Fibroblast of pulmonary artery (primary cell): ENCODE results near the gene ATP1A4.

Experiments
- DNase-seq: peaks from one replicate; pipeline ENCODE4 v3.0.0-alpha.2; 2010; ENCODE audit warnings: low read depth
- H3K4me3 ChIP-seq: replicated peaks from 2 replicates; pipeline ENCODE4 v1.5.1; 2011; ENCODE audit warnings: low read depth, mild to moderate bottlenecking, control low read depth, low read length, moderate library complexity
- TF ChIP-seq, protein P1 (sequence below): IDR thresholded peaks from 2 replicates; pipeline ENCODE4 v1.5.1; 2011; ENCODE audit warnings: mild to moderate bottlenecking, control low read depth, low read length, inconsistent platforms; ENCODE audit errors: missing control alignments

The ATP1A4 gene

DNA sequence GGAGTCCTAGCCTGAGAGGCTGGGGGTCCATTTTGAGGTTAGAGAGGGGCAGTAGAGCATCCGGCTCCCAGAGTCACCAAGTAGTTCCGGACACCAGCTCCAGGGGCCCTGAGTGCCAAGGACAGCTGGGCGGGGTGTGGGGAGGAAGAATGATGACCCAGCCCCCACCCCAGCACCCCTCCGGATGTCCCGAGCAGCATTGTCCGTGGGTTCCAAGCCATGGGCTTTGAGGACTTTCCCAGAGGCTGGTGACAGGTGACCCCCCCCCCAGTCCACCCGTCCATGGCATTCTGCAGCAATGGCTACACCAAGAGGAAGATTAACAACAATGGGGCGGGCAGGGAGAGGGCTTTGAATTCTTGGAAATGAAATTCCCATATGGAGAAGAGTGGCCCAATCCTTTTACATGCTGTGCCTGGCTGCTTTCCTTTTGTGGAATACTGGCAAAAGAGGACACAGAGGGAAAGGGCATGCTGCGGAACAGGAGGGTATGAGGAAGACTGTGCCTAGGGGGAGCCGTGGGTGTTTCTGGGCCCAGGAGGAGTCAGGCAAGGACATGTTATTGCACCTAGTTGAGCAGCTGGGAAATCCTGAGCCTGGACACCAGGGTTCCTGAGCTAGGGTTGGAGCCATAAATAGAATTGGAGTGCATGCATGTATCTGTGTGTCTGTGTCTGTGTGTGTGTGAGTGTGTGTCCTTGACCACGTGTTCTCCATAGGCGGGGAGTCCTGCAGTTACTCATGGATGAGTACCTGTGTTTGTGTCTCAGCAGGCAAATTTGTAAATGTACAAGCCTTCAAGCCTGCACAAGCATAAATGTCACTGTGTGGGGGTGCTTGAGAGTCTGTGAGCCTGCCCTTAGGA, 34.9 kb upstream of the ATP1A4 start:
- H3K4me3 ChIP-seq: no peak overlapping the region
- peak; percentile 27 for DNase-seq
- TF ChIP-seq, protein P1, sequence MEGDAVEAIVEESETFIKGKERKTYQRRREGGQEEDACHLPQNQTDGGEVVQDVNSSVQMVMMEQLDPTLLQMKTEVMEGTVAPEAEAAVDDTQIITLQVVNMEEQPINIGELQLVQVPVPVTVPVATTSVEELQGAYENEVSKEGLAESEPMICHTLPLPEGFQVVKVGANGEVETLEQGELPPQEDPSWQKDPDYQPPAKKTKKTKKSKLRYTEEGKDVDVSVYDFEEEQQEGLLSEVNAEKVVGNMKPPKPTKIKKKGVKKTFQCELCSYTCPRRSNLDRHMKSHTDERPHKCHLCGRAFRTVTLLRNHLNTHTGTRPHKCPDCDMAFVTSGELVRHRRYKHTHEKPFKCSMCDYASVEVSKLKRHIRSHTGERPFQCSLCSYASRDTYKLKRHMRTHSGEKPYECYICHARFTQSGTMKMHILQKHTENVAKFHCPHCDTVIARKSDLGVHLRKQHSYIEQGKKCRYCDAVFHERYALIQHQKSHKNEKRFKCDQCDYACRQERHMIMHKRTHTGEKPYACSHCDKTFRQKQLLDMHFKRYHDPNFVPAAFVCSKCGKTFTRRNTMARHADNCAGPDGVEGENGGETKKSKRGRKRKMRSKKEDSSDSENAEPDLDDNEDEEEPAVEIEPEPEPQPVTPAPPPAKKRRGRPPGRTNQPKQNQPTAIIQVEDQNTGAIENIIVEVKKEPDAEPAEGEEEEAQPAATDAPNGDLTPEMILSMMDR: no peak

DNA sequence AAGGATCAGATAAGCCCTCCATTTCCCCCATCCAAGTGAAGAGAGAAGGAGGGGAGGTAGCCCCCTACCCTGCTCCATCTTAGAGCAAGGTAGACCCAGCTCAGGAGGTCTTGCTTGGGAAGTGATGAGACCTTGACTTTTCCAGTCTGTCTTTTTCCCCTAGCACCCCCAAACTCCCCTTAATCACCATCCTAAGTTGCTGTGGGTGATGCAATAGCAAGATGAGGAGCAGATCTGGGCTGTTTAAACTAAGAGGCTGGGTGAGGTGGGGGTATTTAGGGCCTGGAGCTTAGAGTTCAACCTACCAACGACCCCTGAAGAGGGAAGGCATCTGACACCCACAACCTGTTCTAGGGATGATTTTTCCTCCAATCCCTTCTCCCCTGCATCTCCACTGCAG, 34.1 kb upstream of the ATP1A4 start:
- no peak for DNase-seq
- TF ChIP-seq, protein P1: no peak
- no peak overlapping the region for H3K4me3 ChIP-seq

- DNase-seq: peak; percentile 13
- TF ChIP-seq, protein P1: no peak
- no peak overlapping the region for H3K4me3 ChIP-seq
These were observed 33.7 kb upstream of the ATP1A4 start for GRCh38 chr1:160117709-160118183.

GRCh38 chr1:160118928-160119327, 32.5 kb upstream of the ATP1A4 start:
- no peak for DNase-seq
- TF ChIP-seq, protein P1: no peak
- H3K4me3 ChIP-seq: no peak overlapping the region

DNA sequence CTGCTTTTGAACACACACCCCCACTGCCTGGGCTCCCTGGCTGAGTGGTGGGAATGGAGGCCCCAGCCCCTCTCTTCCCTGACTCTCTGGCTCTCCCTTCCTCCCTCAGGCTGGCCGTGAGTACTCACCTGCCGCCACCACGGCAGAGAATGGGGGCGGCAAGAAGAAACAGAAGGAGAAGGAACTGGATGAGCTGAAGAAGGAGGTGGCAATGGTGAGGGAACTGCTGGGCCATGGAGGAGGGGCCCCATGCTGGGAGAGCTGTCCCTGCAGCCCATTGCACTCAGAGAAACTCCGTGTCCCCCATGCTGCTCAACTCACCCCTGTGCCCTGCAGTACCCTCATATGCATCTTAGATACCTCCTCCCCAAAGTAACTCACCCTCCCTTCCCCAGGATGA, 30.6 kb upstream of the ATP1A4 start:
- DNase-seq: no peak
- TF ChIP-seq, protein P1: no peak
- H3K4me3 ChIP-seq: no peak overlapping the region

GRCh38 chr1:160121388-160121787, 30.0 kb upstream of the ATP1A4 start:
- TF ChIP-seq, protein P1: no peak
- DNase-seq: no peak
- H3K4me3 ChIP-seq: no peak overlapping the region
